GM23248 (cell line): ENCODE results near the gene CBFA2T2.

Experiments
- EZH2 ChIP-seq: fragments of 200-600 bp; sonication (generic); IDR thresholded peaks from 2 replicates; pipeline ENCODE4 v1.6.1; 2018; ENCODE audit warnings: antibody characterized with exemption, mild to moderate bottlenecking; ENCODE audit not compliant: insufficient read depth, poor library complexity, severe bottlenecking
- EZH2phosphoT487 ChIP-seq: fragments of 200-600 bp; sonication (generic); IDR thresholded peaks from 2 replicates; pipeline ENCODE4 v1.6.1; 2018; ENCODE audit warnings: antibody characterized with exemption, moderate library complexity, mild to moderate bottlenecking, low read depth; ENCODE audit not compliant: insufficient read depth

- TF ChIP-seq EZH2 = no peak
- TF ChIP-seq EZH2phosphoT487 = no peak
Measured at GRCh38 chr20:33670715-33671499, 181.0 kb downstream of the CBFA2T2 start.
